GM21529 (cell line): ENCODE data around the gene RNASE9.
"Not testable (repeated sequence)": the region's sequence is repeated elsewhere in the genome, so short reads cannot be mapped to it uniquely, and the experiment has no call there.

Experiments used
- ATAC-seq: cut with Tn5 transposase; IDR thresholded peaks from one replicate; pipeline ENCODE4 v1.9.1; 2021; ENCODE audit not compliant: unreplicated experiment

Gene RNASE9

DNA sequence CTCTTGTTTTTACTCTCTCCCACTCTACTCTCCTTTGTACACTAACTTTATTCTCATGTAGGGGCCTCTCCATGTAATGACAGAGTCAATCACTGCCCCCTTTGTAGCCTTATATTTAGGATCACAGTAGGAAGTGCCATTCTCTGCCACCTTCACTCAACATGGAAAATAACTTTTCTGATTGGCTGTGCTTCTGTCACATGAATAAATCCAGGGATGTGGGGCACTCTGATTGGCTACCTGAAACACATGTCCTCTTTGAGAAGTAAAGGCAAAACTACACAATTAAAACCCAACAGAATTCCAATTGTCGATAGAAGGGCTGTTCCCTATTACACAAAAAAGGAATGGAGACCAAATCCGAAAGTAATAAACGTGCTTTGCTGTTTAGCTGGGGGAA lies at the start of gene RNASE9:
Gene RNASE9 (minus strand): TSS at position 87 of the 400 bp plus-strand sequence.
- ATAC-seq, result no peak

DNA sequence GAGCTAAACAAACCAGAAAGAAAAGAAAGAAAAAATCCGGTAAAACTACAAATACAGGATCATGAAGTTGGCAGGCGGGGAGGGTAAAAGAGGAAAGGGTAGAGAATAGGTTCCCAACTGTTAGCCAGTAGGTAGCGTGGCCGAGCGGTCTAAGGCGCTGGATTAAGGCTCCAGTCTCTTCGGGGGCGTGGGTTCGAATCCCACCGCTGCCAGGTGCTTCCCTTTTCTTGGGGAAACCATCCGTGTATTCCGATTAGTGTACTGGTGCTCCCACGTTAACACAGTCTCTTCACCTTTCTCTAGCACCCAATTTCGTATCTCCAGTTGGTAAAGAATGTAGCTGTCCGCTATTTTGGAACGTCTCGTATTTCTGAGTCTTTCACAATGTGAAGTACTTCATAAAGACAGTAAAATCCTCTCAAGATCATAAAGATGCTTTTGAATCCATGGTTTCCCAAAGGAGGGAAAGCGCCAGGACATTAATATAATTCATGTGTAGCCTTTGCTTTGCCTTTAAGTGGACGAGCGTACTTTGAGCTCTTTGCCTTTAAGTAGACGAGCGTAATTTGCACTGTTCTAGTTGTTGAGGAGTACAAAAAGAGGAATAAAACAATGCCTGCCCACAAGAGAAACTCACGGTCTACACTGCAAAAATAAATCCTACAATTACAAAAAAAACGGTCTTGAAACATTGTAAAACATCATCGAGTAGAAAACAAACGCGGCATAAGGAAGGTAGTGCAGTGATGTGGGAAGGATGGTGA lies 49.3 kb upstream of the RNASE9 start:
- no peak for ATAC-seq

DNA sequence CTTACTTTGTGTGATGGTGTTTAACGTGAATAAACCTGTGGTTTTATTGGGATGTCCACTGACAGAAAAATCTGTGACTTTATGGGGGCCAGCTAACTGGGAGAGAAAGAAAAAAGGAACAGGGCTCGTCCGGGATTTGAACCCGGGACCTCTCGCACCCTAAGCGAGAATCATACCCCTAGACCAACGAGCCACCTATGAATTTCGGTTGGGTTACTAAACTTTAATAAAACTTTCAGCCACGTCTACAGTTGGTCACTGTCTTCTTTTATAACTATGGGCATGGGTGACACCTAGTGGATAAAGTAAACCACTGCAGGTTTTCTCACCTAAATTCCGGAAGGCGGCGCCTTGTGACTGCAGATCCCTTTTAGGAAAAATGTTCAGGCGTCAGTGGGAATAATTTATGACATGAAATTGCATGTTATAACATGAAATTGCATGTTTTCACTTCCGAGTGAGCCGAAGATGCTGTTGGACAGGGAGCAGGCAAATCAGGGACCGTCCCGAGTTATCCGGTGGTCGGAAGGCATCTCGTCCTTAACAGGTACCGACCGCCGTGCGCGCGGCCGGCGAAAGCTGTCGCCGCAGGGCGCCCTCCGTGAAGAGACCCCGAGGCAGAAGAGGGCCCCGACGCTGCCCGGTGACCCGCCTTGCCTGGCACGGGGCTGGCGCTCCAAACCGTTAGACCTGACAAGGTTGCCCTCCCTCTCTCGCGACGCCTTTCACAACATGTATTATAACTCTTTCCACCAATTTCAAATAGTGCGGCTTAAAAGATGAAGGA lies 48.6 kb upstream of the RNASE9 start:
- ATAC-seq, result no peak

DNA sequence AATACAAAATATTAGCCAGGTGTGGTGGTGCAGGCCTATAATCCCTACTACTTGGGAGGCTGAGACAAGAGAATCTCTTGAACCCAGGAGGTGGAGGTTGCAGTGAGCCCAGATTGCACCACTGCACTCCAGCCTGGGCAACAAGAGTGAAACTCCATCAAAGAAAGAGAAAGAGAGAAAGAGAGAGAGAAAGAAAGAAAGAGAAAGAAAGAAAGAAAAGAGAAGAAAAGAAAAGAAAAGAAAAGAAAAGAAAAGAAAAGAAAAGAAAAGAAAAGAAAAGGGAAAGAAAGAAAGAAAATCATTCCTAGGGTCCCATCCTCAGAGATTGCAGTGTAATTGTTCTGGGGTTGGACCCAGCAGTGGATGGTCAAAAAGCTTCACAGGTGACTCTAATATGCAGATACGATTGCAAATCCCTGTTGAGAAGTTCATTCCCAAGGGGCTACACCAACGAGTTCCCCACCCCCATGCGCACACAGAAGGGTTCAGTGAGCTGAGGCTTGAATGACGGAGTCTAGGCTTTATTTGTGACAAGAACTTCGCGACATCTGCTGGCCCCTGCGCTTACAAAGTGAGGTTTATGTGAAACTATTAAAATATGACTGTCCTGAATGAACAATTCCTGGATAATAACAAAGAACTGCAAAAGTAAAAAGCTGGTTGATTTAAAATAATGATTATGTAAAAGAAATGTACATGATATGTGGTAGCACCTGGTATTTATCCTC lies 47.7 kb upstream of the RNASE9 start:
- ATAC-seq, result no peak

DNA sequence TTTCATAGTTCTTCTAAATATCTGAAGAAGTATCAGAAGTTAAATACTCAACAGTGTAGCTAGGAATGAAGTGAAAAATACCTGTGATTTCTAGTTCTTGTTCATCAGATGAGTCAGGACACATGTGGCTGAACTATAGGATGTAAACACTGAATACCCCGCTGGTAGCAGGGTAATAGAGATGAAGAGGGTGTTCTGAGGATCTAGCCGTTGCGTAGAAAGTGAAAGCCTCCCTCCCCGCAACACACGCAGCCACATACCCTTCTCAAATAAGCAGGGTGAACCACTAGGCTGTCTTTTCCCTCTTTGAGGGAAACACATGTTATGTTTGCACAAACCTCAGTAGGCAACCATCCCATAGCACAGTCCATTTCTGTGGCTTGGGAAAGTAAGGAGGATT lies 46.8 kb upstream of the RNASE9 start:
- no peak for ATAC-seq

DNA sequence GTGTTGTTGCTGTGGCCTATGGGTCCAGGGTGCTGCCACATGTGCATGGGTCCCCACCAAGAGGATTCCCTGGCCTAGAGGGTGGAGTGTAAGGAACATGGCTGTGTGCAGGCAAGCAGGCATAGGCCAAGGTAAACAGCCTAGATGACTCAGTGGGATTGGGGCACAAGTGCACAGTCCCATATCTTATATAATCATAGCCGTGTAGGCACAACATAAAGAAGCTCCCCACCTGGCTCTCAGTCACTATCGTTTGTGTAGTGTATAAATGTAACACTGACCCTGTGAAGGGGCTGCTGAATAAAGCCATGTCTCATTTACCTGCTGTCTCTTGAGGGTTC lies 46.0 kb upstream of the RNASE9 start:
- ATAC-seq, result no peak

DNA sequence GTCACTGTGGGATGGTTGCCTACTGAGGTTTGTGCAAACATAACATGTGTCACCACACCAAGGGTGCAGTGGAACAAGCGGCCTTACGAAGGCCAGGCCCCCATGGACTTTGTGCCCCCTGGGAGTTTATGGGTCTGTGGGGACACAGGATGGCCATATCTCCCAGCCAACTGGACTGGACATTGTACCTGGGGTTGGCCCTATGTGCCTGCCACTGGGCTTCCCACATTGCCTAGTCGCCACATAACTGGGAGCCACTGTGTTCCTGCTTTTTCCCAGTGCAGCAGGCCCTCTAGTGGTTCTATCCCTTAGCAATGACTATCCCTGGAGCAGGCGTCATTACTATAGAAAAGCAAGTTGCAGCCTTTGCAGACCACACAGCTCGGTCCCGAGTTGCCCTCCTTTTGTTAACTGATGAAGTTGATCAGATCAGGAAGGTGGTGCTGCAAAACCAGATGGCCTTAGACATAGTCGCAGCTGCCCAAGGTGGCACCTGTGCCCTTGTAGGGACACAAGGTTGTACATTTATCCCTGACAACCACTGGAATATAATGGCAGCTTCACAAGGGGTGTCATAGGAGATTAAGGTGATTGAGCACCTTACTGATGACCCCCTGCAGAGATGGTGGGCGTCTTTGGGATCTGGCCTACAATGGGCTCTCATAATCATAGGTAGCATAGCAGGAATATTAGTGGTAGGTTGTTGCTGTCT lies 45.5 kb upstream of the RNASE9 start:
- ATAC-seq, result no peak

DNA sequence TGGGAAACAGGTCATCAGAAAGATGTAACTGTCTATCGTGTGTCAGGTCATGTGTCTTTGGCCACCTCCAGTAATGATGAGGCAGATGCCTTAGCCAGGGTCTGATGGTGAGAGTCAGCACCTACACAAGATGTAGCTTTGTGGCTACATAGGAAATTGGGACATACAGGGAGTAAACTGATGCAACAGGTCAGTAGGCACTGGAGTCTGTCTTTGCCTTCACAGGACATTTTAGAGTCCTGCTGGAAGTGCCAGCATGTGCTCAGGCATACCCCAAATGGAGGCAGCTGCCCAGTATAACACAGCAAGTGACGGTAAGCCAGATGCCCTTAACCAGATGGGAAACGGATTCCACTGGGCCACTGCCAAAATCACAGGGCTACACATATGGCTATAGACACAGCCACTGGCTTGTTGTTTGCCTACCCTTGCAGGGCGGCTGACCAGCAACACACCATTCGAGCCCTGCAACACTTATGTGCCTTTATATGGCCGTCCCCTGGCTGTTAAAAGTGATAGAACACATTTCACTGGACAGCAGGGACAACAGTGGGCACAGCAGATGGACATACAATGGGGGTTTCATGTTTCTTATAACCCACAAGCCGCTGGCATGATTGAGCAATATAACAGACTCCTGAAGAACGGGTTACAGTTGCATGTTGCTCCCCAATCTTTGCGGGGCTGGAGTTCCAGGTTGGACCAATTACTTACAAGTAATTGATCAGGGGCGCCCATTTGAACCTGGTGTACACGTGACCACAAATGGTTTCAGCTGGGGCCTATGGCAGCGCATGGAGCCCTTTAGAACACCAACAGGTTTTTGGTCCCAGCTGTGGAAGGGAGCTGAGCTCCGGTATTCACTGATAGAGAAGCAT lies 43.2 kb upstream of the RNASE9 start:
- ATAC-seq, result no peak

DNA sequence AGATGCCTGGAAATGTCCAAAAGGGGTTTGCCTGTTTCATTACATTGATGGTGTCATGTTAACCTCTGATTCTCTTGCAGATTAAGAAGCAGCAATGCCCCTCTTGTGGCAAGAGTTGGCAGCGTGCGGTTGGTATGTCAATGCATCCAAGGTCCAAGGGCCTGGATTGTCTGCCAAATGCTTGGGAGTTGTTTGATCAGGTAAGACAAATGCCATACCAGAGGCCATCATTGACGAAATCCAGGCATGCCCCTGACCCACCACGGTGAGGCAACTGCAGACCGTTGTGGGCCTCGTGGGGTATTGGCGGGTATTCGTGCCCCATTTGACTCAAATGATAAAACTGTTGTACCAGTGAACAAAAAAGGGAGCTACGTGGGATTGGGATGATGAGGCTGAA lies 41.7 kb upstream of the RNASE9 start:
- no peak for ATAC-seq

DNA sequence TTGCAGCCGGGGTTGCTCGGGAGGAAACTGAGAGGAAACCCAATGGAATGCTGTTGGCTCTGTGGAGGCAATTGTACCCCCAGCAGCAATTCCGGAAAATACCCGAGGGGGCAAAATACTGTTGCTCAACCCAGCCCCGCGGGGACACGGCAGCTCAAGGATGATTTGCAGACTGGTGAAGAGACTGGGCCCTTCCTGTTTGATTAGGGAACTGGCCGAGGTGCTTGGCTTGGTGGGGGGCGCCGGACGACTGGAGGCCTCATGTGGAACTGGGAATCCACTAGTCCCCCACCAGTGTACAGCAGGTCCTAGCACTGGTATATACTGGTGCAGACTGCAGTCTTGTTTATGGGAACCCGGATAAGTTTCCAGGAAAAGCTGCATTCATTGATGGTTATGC lies 40.7 kb upstream of the RNASE9 start:
- ATAC-seq, result no peak

DNA sequence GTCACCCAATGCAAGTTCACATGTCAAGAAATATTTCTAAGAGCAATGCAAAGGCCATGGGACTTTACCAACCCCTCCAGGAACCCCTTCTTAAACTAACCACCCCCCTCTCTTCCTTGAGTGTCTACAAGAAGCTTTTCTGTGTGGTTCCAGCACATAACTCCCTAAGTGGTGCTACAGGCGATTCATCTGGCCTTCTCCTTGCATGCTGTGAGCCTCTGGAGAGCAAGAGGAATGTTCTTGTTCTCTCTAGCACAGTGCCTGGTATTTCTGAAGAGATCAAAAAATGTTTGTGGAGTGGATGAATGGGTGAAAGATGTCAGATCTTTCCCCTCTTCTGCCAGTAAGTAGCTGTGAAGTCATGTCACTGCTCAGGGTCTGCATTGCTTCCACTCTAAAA lies 36.3 kb upstream of the RNASE9 start:
- ATAC-seq, result no peak

DNA sequence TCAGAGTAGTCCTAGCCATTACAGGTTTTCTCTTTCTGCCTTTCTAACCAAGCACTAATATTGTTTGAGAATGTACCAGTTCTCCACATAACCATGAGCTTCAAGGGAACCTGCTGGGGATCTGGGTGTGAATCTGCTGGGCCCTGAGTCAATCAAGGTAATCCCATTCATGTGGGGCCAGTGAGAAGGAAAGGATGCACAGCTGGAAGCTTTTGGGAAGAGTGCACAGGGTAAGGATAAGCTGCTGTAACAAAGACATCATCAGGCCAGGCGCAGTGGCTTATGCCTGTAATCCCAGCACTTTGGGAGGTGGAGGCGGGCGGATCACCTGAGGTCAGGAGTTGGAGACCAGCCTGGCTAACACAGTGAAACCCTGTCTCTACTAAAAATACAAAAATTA lies 34.9 kb upstream of the RNASE9 start:
- not testable (repeated sequence) for ATAC-seq

DNA sequence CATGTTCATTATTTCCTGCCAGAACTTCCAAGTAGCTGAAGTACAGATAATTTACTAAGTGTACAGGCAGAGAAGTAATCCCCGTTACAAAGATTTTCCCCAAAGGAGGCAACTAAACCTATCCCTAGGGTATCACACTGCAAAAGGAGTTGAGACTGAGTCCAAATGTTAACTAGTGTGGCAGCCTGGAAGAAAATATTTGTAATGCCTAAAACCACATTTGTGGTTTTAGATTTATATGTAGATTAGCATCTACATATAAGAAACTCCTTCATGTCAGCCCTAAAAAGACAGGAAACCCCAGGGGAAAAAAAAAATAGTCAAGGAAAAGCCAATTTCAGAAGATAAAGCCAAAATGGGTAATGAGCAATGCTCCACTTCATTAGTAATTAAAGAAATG lies 31.7 kb upstream of the RNASE9 start:
- no peak for ATAC-seq

DNA sequence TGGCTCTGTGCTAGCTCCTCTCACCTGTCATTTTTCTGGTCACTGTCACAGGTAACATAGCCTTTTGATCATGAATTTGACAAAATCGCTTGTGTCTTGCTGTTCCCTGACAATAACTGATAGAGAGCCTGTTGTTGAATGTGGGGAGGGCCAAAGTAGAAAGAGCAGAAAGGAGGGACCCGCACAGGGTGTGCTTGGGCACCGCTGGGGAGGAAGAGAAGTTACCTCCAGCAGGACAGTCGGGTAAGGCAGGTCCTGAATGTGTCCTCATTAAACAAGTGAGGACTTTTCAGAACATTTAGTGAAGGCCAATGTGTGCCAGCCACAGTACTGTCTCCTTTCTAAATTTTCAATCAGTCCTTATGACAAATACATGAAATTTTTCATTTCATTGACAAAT lies 30.4 kb upstream of the RNASE9 start, which contains the start of gene RNASE12:
Gene RNASE12 (minus strand): TSS at position 142 of the 400 bp plus-strand sequence. CDS start 653 bp downstream, outside the sequence.
- no peak for ATAC-seq

DNA sequence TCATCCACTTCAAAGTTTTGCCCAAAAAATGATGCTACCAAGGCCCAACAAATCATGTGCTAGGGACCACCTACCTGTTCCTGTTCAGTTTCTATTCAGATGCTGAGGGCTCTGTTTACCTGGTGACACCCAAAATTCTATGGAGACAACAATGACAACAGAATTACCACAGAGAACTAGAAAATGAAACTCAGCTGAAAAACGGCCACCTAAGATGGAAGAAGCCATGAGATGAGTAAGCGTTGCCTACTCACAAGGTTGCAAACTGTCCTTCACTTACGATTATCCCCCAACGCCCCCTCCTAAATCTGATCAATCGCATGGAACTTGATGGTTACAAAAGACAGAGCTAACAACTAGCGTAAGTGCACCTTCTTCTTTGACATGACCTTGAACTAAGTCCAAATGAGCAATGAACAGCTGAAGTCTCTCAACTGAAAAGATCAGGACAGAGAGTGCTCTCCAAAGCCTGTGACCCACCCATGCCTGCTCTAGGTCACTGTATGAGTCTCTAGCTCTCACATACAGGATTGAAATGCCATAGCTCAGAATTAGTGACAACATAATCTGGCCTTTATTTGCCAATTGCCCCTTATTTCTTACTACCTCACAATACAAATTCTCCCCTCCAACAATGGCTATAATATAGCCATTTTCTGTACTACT lies 26.8 kb upstream of the RNASE9 start, which contains the start of gene RNASE11:
Gene RNASE11 (minus strand): TSS at position 513 of the 666 bp plus-strand sequence.
- ATAC-seq, result no peak

DNA sequence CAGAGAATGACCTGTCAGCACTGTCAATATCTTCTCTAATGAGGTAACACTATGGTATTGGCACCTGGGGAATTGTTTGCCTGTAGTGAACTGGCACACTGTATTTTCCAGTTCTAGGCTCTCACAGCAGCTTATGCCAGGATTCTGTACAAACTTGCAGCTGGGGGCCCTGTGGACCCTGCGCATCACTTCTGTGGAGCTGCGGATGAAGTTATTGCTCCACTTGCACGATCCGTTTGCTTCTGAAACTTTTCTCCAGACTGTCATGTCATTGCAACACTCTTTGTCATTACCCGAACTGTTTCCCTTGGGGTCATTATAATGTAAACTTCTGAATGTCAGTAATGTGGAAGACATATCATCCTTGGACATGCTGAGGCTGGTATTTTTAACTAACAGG lies 23.1 kb upstream of the RNASE9 start:
- ATAC-seq, result no peak

DNA sequence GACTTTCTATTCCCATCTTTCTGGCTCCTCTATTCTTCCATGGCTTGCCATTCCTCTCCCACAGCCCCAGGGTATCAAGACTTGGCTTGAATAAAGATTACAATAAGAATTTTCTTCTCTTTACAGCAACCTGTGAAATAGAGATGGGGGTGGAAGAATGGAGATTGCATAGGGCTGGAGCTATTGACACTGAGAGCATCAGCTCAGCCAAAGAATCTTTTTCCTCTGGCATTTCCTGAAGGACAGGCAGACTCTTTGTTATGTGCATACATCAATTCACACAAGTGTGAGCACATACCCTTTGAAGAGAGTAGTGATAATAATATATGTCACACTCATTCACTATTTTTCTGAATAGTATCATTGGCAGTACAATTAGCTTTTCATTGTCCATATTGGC lies 22.3 kb upstream of the RNASE9 start:
- ATAC-seq, result no peak

DNA sequence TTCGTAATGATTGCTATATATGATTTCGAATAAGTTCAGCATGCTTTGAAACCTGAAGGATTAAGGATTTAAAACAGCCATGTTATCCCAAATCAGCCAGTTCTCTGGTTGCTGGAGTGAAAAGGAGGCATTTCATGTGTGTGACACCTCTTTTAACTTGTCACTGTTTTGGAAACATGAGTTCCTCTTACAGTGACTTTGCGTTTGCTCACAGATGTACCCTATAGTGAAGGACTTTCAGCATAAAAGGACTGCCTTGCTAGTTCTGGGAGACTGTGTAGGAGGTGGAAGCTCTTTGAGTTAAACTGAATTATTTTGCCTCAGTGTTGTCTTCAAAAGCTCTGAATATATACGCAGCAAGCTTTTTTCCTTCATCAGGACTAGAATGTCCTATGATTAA lies 19.4 kb upstream of the RNASE9 start:
- ATAC-seq, result no peak

DNA sequence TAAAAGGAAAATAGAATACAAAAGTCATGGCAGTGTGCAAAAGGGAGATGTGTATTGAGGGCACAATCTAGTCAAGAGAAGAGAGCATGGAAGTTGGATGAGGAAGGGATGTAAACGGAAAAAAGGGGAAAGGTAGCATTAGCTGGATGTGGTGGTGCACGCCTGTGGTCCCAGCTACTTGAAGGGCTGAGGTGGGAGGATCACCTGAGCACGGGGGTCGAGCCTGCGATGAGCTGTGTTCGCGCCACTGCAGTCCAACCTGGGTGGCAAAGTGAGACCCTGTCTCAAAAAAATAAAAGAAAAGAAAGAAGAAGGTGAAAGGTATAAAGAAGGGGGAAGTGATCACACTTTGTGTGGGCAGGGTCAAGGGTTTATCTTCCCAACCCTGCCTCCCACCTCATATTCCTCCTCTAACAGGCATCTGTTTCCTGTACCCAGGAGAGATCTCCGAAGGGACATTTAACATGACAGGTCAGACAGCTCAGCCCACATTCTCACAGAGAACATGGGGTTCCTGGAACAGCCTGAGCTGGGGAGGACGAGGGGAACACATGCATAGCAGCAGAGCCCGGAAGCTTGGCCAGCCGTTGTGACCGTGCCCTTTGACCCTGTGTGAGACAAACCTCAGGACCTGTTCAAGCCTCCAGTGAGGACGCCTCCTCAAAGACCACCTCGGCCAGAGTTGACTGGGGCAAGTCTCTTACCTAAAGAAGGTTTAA lies 18.1 kb upstream of the RNASE9 start:
- no peak for ATAC-seq
